ENCODE measurements around the gene GIPR.

DNA sequence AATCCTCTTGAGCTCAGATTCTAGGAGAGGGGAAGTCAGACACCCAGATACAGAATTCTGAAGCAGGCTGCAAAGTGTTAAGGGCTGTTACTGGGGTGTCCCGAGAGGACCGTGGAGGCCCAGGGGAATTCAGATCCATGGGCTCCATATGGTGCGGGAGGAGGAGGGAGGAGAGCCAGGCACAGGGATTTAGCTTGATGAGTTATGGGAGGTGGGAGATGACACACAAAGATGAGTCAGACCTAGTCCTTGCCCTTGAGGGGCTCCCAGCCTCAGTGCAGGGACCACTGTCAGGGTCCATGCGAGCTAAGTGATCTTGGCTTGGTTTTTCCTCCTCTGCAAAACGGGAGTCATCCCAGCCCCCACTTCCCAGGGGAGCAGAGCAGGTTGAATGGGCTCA lies 14.4 kb upstream of the GIPR start:
- TF ChIP-seq, protein P1, sequence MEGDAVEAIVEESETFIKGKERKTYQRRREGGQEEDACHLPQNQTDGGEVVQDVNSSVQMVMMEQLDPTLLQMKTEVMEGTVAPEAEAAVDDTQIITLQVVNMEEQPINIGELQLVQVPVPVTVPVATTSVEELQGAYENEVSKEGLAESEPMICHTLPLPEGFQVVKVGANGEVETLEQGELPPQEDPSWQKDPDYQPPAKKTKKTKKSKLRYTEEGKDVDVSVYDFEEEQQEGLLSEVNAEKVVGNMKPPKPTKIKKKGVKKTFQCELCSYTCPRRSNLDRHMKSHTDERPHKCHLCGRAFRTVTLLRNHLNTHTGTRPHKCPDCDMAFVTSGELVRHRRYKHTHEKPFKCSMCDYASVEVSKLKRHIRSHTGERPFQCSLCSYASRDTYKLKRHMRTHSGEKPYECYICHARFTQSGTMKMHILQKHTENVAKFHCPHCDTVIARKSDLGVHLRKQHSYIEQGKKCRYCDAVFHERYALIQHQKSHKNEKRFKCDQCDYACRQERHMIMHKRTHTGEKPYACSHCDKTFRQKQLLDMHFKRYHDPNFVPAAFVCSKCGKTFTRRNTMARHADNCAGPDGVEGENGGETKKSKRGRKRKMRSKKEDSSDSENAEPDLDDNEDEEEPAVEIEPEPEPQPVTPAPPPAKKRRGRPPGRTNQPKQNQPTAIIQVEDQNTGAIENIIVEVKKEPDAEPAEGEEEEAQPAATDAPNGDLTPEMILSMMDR (IDR thresholded peaks at IDR 0.05): no peak
- TF ChIP-seq POLR2A (IDR thresholded peaks at IDR 0.05): no peak

Measured in upper lobe of left lung (tissue), 4 donors.